ENCODE measurements around the gene GMDS.

GMDS gene

DNA sequence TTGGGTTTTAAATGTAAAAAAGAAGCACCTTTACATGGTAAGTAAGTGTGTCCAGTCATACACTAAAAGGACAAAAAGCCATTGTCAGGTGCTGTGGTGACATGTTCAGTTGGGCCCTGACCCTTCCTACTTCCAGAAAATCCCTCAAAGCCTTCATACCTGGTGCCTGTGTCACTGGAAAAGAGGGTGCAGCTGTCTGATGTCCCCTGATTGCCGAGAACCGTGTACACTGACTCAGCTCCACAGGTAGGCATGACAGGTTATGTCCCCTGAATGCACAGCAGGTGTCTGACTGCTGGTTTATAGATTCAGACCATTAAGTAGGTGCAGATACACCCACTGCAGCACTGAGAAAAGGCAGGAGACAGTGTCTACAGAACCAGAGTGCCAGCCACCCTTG, 536.6 kb downstream of the GMDS start:
- Histone ChIP-seq H3K9ac (no peak overlapping the region), H3K4me3 (IDR thresholded peaks at IDR 0.05; ENCODE audit: insufficient read depth, low read depth, low read length) (no peak overlapping the region), H3K4me1 (ENCODE audit: low read depth, poor library complexity, severe bottlenecking) (no peaks in the 10 kb centered on the region), H3K4me2 (no peak overlapping the region), H3K36me3 (ENCODE audit: insufficient read depth) (no peaks in the 10 kb centered on the region), H3K27ac (no peak overlapping the region), H3K79me2 (ENCODE audit: insufficient read depth, low read depth) (no peaks in the 10 kb centered on the region), H3K27me3 (ENCODE audit: insufficient read depth, low read depth) (no peaks in the 10 kb centered on the region), H4K20me1 (ENCODE audit: insufficient read depth) (no peaks in the 10 kb centered on the region), H2AFZ (ENCODE audit: low read depth) (no peak overlapping the region)
- TF ChIP-seq, protein P1, sequence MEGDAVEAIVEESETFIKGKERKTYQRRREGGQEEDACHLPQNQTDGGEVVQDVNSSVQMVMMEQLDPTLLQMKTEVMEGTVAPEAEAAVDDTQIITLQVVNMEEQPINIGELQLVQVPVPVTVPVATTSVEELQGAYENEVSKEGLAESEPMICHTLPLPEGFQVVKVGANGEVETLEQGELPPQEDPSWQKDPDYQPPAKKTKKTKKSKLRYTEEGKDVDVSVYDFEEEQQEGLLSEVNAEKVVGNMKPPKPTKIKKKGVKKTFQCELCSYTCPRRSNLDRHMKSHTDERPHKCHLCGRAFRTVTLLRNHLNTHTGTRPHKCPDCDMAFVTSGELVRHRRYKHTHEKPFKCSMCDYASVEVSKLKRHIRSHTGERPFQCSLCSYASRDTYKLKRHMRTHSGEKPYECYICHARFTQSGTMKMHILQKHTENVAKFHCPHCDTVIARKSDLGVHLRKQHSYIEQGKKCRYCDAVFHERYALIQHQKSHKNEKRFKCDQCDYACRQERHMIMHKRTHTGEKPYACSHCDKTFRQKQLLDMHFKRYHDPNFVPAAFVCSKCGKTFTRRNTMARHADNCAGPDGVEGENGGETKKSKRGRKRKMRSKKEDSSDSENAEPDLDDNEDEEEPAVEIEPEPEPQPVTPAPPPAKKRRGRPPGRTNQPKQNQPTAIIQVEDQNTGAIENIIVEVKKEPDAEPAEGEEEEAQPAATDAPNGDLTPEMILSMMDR (conservative IDR thresholded peaks at IDR 0.05; ENCODE audit: low read depth, low read length): no peak

- Histone ChIP-seq H3K36me3 (ENCODE audit: insufficient read depth) (no peaks in the 10 kb centered on the region), H4K20me1 (ENCODE audit: insufficient read depth) (no peaks in the 10 kb centered on the region), H3K27me3 (ENCODE audit: insufficient read depth, low read depth) (no peaks in the 10 kb centered on the region), H2AFZ (ENCODE audit: low read depth) (no peak overlapping the region), H3K4me1 (ENCODE audit: low read depth, poor library complexity, severe bottlenecking) (no peaks in the 10 kb centered on the region), H3K4me2 (no peak overlapping the region), H3K27ac (no peak overlapping the region), H3K9ac (no peak overlapping the region), H3K79me2 (ENCODE audit: insufficient read depth, low read depth) (no peaks in the 10 kb centered on the region), H3K4me3 (IDR thresholded peaks at IDR 0.05; ENCODE audit: insufficient read depth, low read depth, low read length) (no peak overlapping the region)
- TF ChIP-seq, protein P1 (conservative IDR thresholded peaks at IDR 0.05; ENCODE audit: low read depth, low read length): no peak
Measured at GRCh38 chr6:1708122-1708521, 537.3 kb downstream of the GMDS start.

- Histone ChIP-seq H4K20me1 (ENCODE audit: insufficient read depth) (no peaks in the 10 kb centered on the region), H3K9ac (no peak overlapping the region), H3K4me1 (ENCODE audit: low read depth, poor library complexity, severe bottlenecking) (no peaks in the 10 kb centered on the region), H3K4me2 (no peak overlapping the region), H3K27me3 (ENCODE audit: insufficient read depth, low read depth) (no peaks in the 10 kb centered on the region), H3K79me2 (ENCODE audit: insufficient read depth, low read depth) (no peaks in the 10 kb centered on the region), H2AFZ (ENCODE audit: low read depth) (no peak overlapping the region), H3K36me3 (ENCODE audit: insufficient read depth) (no peaks in the 10 kb centered on the region), H3K27ac (no peak overlapping the region), H3K4me3 (IDR thresholded peaks at IDR 0.05; ENCODE audit: insufficient read depth, low read depth, low read length) (no peak overlapping the region)
- TF ChIP-seq, protein P1 (conservative IDR thresholded peaks at IDR 0.05; ENCODE audit: low read depth, low read length): no peak
Measured at GRCh38 chr6:1705630-1706029, 539.8 kb downstream of the GMDS start.

- Histone ChIP-seq H3K79me2 (ENCODE audit: insufficient read depth, low read depth) (no peaks in the 10 kb centered on the region), H3K4me3 (IDR thresholded peaks at IDR 0.05; ENCODE audit: insufficient read depth, low read depth, low read length) (no peak overlapping the region), H4K20me1 (ENCODE audit: insufficient read depth) (no peaks in the 10 kb centered on the region), H3K4me1 (ENCODE audit: low read depth, poor library complexity, severe bottlenecking) (no peaks in the 10 kb centered on the region), H3K27me3 (ENCODE audit: insufficient read depth, low read depth) (no peaks in the 10 kb centered on the region), H2AFZ (ENCODE audit: low read depth) (no peak overlapping the region), H3K9ac (no peak overlapping the region), H3K36me3 (ENCODE audit: insufficient read depth) (no peaks in the 10 kb centered on the region), H3K4me2 (no peak overlapping the region), H3K27ac (no peak overlapping the region)
- TF ChIP-seq, protein P1 (conservative IDR thresholded peaks at IDR 0.05; ENCODE audit: low read depth, low read length): no peak
Measured at GRCh38 chr6:1705183-1705582, 540.2 kb downstream of the GMDS start.

Data from KMS-11 (cell line).